HCT116 (cell line): ENCODE data around the gene FHIT. TPM values are rescaled to one million over a fixed set of nuclear protein-coding genes. Genes with fewer than 3 reads are reported as not detected.

Experiments
- ATAC-seq: fragments of 200-7000 bp; cut with Tn5 transposase; 2 replicates; pipeline ENCODE4 v1.9.1; 2020; ENCODE audit warnings: mild to moderate bottlenecking, moderate library complexity
- BruUV-seq: library from RNA; stranded (reverse); fragments of 400-500 nt; replicated peaks from 2 replicates; lab custom pipeline; 2021; lab: Mats Ljungman, UMichigan
- CTCF ChIA-PET: fragments of 300-600 bp; sonication (Branson Sonifier 250); formaldehyde crosslinking; loops from one replicate; lab custom pipeline; 2021; ENCODE audit warnings: antibody characterized with exemption; lab: Charles Lee
- POLR2A ChIA-PET: fragments of 300-600, 350-600 bp; sonication (Branson Sonifier 250); formaldehyde crosslinking; loops from one replicate; lab custom pipeline; 2021; ENCODE audit warnings: antibody characterized with exemption; lab: Charles Lee
- RAD21 ChIA-PET, 2 experiments: fragments of 300-600 bp; sonication (Branson Sonifier 250); formaldehyde crosslinking; loops; one replicate each; lab custom pipeline; 2023; ENCODE audit warnings: low total read pairs in 2 of 2; ENCODE audit not compliant: uncharacterized antibody in 2 of 2, unreplicated experiment in 2 of 2, low non-redundant PET in 1 of 2; lab: Charles Lee
- DNase-seq: peaks from one replicate; pipeline ENCODE4 v3.0.0-alpha.2; 2010; ENCODE audit warnings: low read depth, low spot score
- H2AFZ ChIP-seq: fragments of 200-600 bp; shearing (Covaris generic), sonication (generic); 2 replicates; pipeline ENCODE4 v1.6.1; 2017; ENCODE audit warnings: low read depth, mixed run types, mixed read lengths, antibody characterized with exemption, low read length; ENCODE audit not compliant: poor library complexity, severe bottlenecking
- H3K27ac ChIP-seq: 2 replicates; pipeline ENCODE4 v1.5.1; 2012; ENCODE audit warnings: low read depth, low read length
- H3K27me3 ChIP-seq: fragments of 200-600 bp; sonication (generic); 2 replicates; pipeline ENCODE4 v1.6.1; 2016; ENCODE audit warnings: mixed run types, low read length, mixed read lengths; ENCODE audit not compliant: insufficient read depth
- H3K36me3 ChIP-seq, 2 experiments: fragments of 200-500 bp in 1 of 2; fragments of 200-600 bp in 1 of 2; sonication (Bioruptor generic) in 1 of 2; sonication (generic) in 1 of 2; 2 replicates each; pipeline versions ENCODE4 v1.5.1 to v1.6.1; 2014 to 2016; ENCODE audit warnings: low read length in 2 of 2, inconsistent platforms in 1 of 2, mixed read lengths in 1 of 2, mixed run types in 1 of 2; ENCODE audit not compliant: insufficient read depth in 2 of 2, control insufficient read depth in 1 of 2
- H3K4me1 ChIP-seq, 2 experiments: fragments of 200-600 bp in 1 of 2; sonication (generic) in 1 of 2; 2 replicates each; pipeline versions ENCODE4 v1.5.1 to v1.6.1; 2012 to 2017; ENCODE audit warnings: low read length in 2 of 2, inconsistent platforms in 1 of 2, mild to moderate bottlenecking in 1 of 2, mixed read lengths in 1 of 2, mixed run types in 1 of 2, moderate library complexity in 1 of 2; ENCODE audit not compliant: insufficient read depth in 2 of 2, control insufficient read depth in 1 of 2
- H3K4me2 ChIP-seq: fragments of 200-600 bp; sonication (generic); 2 replicates; pipeline ENCODE4 v1.6.1; 2017; ENCODE audit warnings: mixed run types, low read length, mixed read lengths
- H3K4me3 ChIP-seq, 2 experiments: fragments of 200-600 bp in 1 of 2; sonication (generic) in 1 of 2; replicated peaks in 1 of 2; 2 replicates each; pipeline ENCODE4 v1.5.1; 2011 to 2016; ENCODE audit warnings: low read length in 2 of 2, control low read depth in 1 of 2, low read depth in 1 of 2, mild to moderate bottlenecking in 1 of 2, mixed read lengths in 1 of 2, mixed run types in 1 of 2
- H3K79me2 ChIP-seq: fragments of 200-600 bp; sonication (generic); 2 replicates; pipeline ENCODE4 v1.6.1; 2017; ENCODE audit warnings: mild to moderate bottlenecking, mixed run types, low read length, moderate library complexity, mixed read lengths; ENCODE audit not compliant: insufficient read depth
- H3K9ac ChIP-seq: fragments of 200-600 bp; sonication (generic); 2 replicates; pipeline ENCODE4 v1.6.1; 2016; ENCODE audit warnings: low read length, mixed read lengths
- H3K9me2 ChIP-seq: fragments of 200-600 bp; sonication (generic), shearing (Covaris generic); 2 replicates; pipeline ENCODE4 v1.6.1; 2017; ENCODE audit warnings: mixed run types, mild to moderate bottlenecking, moderate library complexity; ENCODE audit not compliant: insufficient read depth
- H3K9me3 ChIP-seq, 2 experiments: fragments of 200-500 bp in 1 of 2; fragments of 200-600 bp in 1 of 2; sonication (Bioruptor generic) in 1 of 2; sonication (generic) in 1 of 2; 2 replicates each; pipeline ENCODE4 v1.6.1; 2014 to 2017; ENCODE audit warnings: low read length in 2 of 2, mixed read lengths in 2 of 2, inconsistent platforms in 1 of 2, low read depth in 1 of 2, mild to moderate bottlenecking in 1 of 2, mixed run types in 1 of 2, moderate library complexity in 1 of 2; ENCODE audit not compliant: control insufficient read depth in 1 of 2, insufficient read depth in 1 of 2
- H4K20me1 ChIP-seq: fragments of 200-600 bp; sonication (generic), shearing (Covaris generic); 2 replicates; pipeline ENCODE4 v1.6.1; 2017; ENCODE audit warnings: mixed run types, mild to moderate bottlenecking, moderate library complexity; ENCODE audit not compliant: insufficient read depth
- ATF3 ChIP-seq: IDR thresholded peaks from 2 replicates; pipeline ENCODE4 v1.6.1; 2012
- CBX3 ChIP-seq: IDR thresholded peaks from 2 replicates; pipeline ENCODE4 v1.6.1; 2012; ENCODE audit warnings: low read depth
- CEBPB ChIP-seq: IDR thresholded peaks from 2 replicates; pipeline ENCODE4 v1.6.1; 2012; ENCODE audit warnings: low read depth
- ELF1 ChIP-seq: IDR thresholded peaks from 2 replicates; pipeline ENCODE4 v1.6.1; 2012; ENCODE audit warnings: low read depth, borderline replicate concordance
- EZH2 ChIP-seq: fragments of 200-600 bp; sonication (generic); IDR thresholded peaks from 2 replicates; pipeline ENCODE4 v1.6.1; 2017; ENCODE audit warnings: antibody characterized with exemption, mixed run types
- EZH2phosphoT487 ChIP-seq: fragments of 200-600 bp; IDR thresholded peaks from 2 replicates; pipeline ENCODE4 v1.6.1; 2018; ENCODE audit warnings: antibody characterized with exemption, borderline replicate concordance
- FOSL1 ChIP-seq: IDR thresholded peaks from 2 replicates; pipeline ENCODE4 v1.6.1; 2012; ENCODE audit warnings: low read depth
- POLR2AphosphoS5 ChIP-seq: IDR thresholded peaks from 2 replicates; pipeline ENCODE4 v1.6.1; 2011; ENCODE audit warnings: mild to moderate bottlenecking, low read depth, low read length, moderate library complexity
- RAD21 ChIP-seq: IDR thresholded peaks from 2 replicates; pipeline ENCODE4 v1.6.1; 2012; ENCODE audit warnings: low read depth, mild to moderate bottlenecking
- REST ChIP-seq: IDR thresholded peaks from 2 replicates; pipeline ENCODE4 v1.6.1; 2012; ENCODE audit warnings: low read depth
- SIN3A ChIP-seq: IDR thresholded peaks from 2 replicates; pipeline ENCODE4 v1.6.1; 2012; ENCODE audit warnings: low read depth
- SP1 ChIP-seq: IDR thresholded peaks from 2 replicates; pipeline ENCODE4 v1.6.1; 2012; ENCODE audit warnings: low read depth
- TCF7L2 ChIP-seq: IDR thresholded peaks from 2 replicates; pipeline ENCODE4 v1.7.0; 2011; ENCODE audit warnings: borderline replicate concordance, inconsistent platforms; ENCODE audit not compliant: insufficient read depth, insufficient read length; ENCODE audit errors: extremely low read depth
- YY1 ChIP-seq: IDR thresholded peaks from 2 replicates; pipeline ENCODE4 v1.6.1; 2011; ENCODE audit warnings: low read length, low read depth, moderate library complexity, mild to moderate bottlenecking; ENCODE audit not compliant: insufficient replicate concordance; ENCODE audit errors: extremely low read depth
- ZFX ChIP-seq: fragments of 450-650 bp; IDR thresholded peaks from 2 replicates; pipeline ENCODE4 v1.6.1; 2017
- ZNF274 ChIP-seq: fragments of 200-500 bp; sonication (Bioruptor generic); IDR thresholded peaks from 2 replicates; pipeline ENCODE4 v1.6.1; 2014; ENCODE audit warnings: mild to moderate bottlenecking, low read depth, low read length, inconsistent platforms
- intact Hi-C: fragments of 100-400 bp; cut with micrococcal nuclease; formaldehyde crosslinking; loops from 2 replicates; pipeline ENCODE4 v1.10.0; 2022
- total RNA-seq: library from RNA; stranded (reverse); gene quantifications from one replicate; pipeline ENCODE4 v1.2.1, GENCODE V29; 2021; ENCODE audit not compliant: unreplicated experiment
- TF ChIP-seq, protein P1 (sequence below), 3 experiments: fragments of 200-600 bp in 1 of 3; sonication (generic) in 1 of 3; IDR thresholded peaks in 2 of 3; conservative IDR thresholded peaks in 1 of 3; 2 replicates each; pipeline ENCODE4 v1.5.1; 2012 to 2017; ENCODE audit warnings: low read depth in 2 of 3, low read length in 2 of 3, antibody characterized with exemption in 1 of 3, borderline replicate concordance in 1 of 3, control low read depth in 1 of 3, mild to moderate bottlenecking in 1 of 3, mixed read lengths in 1 of 3, mixed run types in 1 of 3, moderate library complexity in 1 of 3; ENCODE audit not compliant: insufficient read depth in 1 of 3
- TF ChIP-seq, protein P2 (sequence below): IDR thresholded peaks from 2 replicates; pipeline ENCODE4 v1.6.1; 2012

Gene FHIT
- total RNA-seq, 1 experiment from 2014 or later: 20.1 TPM

GRCh38 chr3:61233746-61234145 lies 17.5 kb downstream of the FHIT start (continued):
- TF ChIP-seq SP1 (no peak), POLR2AphosphoS5 (no peak)

GRCh38 chr3:61231693-61232092 lies 19.6 kb downstream of the FHIT start:
- no peaks in the 10 kb centered on the region for H3K79me2 ChIP-seq
- H3K27me3 ChIP-seq: no peaks in the 10 kb centered on the region
- DNase-seq (no peak), ATAC-seq (no peak)
- ChIA-PET POLR2A (no interaction called here), CTCF (no interaction called here), RAD21 (no interaction called here)
- no peak overlapping the region for H3K9ac ChIP-seq
- intact Hi-C loops: no loop called here
- H4K20me1 ChIP-seq: no peaks in the 10 kb centered on the region
- no peaks in the 10 kb centered on the region for H3K9me3 ChIP-seq
- no TSS peak for BruUV-seq
- H3K4me1 ChIP-seq: no peaks in the 10 kb centered on the region
- no peak overlapping the region for H3K4me3 ChIP-seq
- no peak overlapping the region for H3K27ac ChIP-seq
- H2AFZ ChIP-seq: no peak overlapping the region
- no peaks in the 10 kb centered on the region for H3K9me2 ChIP-seq
- TF ChIP-seq ZFX (no peak), SIN3A (no peak), FOSL1 (no peak), REST (no peak), EZH2 (no peak), TCF7L2 (no peak), CBX3 (no peak), ATF3 (no peak), ZNF274 (no peak), POLR2AphosphoS5 (no peak), ELF1 (no peak), YY1 (no peak), EZH2phosphoT487 (no peak), CEBPB (no peak), RAD21 (no peak)
- TF ChIP-seq, protein P1, sequence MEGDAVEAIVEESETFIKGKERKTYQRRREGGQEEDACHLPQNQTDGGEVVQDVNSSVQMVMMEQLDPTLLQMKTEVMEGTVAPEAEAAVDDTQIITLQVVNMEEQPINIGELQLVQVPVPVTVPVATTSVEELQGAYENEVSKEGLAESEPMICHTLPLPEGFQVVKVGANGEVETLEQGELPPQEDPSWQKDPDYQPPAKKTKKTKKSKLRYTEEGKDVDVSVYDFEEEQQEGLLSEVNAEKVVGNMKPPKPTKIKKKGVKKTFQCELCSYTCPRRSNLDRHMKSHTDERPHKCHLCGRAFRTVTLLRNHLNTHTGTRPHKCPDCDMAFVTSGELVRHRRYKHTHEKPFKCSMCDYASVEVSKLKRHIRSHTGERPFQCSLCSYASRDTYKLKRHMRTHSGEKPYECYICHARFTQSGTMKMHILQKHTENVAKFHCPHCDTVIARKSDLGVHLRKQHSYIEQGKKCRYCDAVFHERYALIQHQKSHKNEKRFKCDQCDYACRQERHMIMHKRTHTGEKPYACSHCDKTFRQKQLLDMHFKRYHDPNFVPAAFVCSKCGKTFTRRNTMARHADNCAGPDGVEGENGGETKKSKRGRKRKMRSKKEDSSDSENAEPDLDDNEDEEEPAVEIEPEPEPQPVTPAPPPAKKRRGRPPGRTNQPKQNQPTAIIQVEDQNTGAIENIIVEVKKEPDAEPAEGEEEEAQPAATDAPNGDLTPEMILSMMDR (IDR thresholded peaks at IDR 0.05 in 2 of 3, conservative IDR thresholded peaks at IDR 0.05 in 1 of 3; ENCODE audit: borderline replicate concordance in 1 of 3, insufficient read depth in 1 of 3, low read depth in 2 of 3, low read length in 2 of 3): no peak
- TF ChIP-seq, protein P2, sequence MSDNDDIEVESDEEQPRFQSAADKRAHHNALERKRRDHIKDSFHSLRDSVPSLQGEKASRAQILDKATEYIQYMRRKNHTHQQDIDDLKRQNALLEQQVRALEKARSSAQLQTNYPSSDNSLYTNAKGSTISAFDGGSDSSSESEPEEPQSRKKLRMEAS: no peak
- no peaks in the 10 kb centered on the region for H3K36me3 ChIP-seq
- H3K4me2 ChIP-seq: no peak overlapping the region
